Fibroblast of mammary gland (primary cell): ENCODE results near the gene NKX2-1.
"Not testable (repeated sequence)": the region's sequence is repeated elsewhere in the genome, so short reads cannot be mapped to it uniquely, and the experiment has no call there.

Experiments
- DNase-seq: peaks from one replicate; pipeline ENCODE4 v3.0.0-alpha.2; 2010; ENCODE audit warnings: low read depth
- H3K4me3 ChIP-seq: 2 replicates; pipeline ENCODE4 v1.5.1; 2011; ENCODE audit warnings: low read depth, mild to moderate bottlenecking, low read length, moderate library complexity; ENCODE audit not compliant: control insufficient read depth
- CTCF ChIP-seq: conservative IDR thresholded peaks from 2 replicates; pipeline ENCODE4 v1.5.1; 2011; ENCODE audit warnings: low read depth, low read length, inconsistent platforms; ENCODE audit not compliant: control insufficient read depth, insufficient read depth

Gene NKX2-1

GRCh38 chr14:36495666-36496065 lies 24.4 kb downstream of the NKX2-1 start:
- no peak overlapping the region for H3K4me3 ChIP-seq
- TF ChIP-seq CTCF, result no peak

GRCh38 chr14:36493761-36494160 lies 26.3 kb downstream of the NKX2-1 start:
- no peak for DNase-seq
- TF ChIP-seq CTCF, result no peak
- no peak overlapping the region for H3K4me3 ChIP-seq

More at GRCh38 chr14:36495666-36496065, 24.4 kb downstream of the NKX2-1 start:
- no peak for DNase-seq

- TF ChIP-seq CTCF, result no peak
- no peak for DNase-seq
- no peak overlapping the region for H3K4me3 ChIP-seq
Observed at GRCh38 chr14:36485773-36486172, 34.3 kb downstream of the NKX2-1 start.

GRCh38 chr14:36479344-36479743 lies 40.7 kb downstream of the NKX2-1 start:
- no peak overlapping the region for H3K4me3 ChIP-seq
- no peak for DNase-seq
- no peak for TF ChIP-seq CTCF

- DNase-seq, result peak; percentile 16
- no peak for TF ChIP-seq CTCF
- no peak overlapping the region for H3K4me3 ChIP-seq
Observed at GRCh38 chr14:36478782-36479181, 41.2 kb downstream of the NKX2-1 start.

GRCh38 chr14:36477266-36477665 lies 42.8 kb downstream of the NKX2-1 start:
- DNase-seq, result no peak
- no peak for TF ChIP-seq CTCF
- H3K4me3 ChIP-seq, result no peak overlapping the region

GRCh38 chr14:36476061-36476460 lies 44.0 kb downstream of the NKX2-1 start:
- peak; percentile 61 for DNase-seq
- H3K4me3 ChIP-seq, result not testable (repeated sequence)

- DNase-seq, result no peak
- H3K4me3 ChIP-seq, result no peak overlapping the region
- no peak for TF ChIP-seq CTCF
Observed at GRCh38 chr14:36474593-36474992, 45.4 kb downstream of the NKX2-1 start.
